GM21515 (cell line): ENCODE data around the gene SULT1E1.

Experiments
- ATAC-seq: cut with Tn5 transposase; IDR thresholded peaks from one replicate; pipeline ENCODE4 v1.9.1; 2021; ENCODE audit not compliant: unreplicated experiment

Gene SULT1E1, protein sequence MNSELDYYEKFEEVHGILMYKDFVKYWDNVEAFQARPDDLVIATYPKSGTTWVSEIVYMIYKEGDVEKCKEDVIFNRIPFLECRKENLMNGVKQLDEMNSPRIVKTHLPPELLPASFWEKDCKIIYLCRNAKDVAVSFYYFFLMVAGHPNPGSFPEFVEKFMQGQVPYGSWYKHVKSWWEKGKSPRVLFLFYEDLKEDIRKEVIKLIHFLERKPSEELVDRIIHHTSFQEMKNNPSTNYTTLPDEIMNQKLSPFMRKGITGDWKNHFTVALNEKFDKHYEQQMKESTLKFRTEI

GRCh38 chr4:69860052-69860451 lies at the start of gene SULT1E1:
SULT1E1 (minus strand) TSS chr4:69860145; CDS start chr4:69857644, 2,501 bp downstream.
- no peak for ATAC-seq

- ATAC-seq = peak; percentile 49
Observed at GRCh38 chr4:69909195-69909594, 49.2 kb upstream of the SULT1E1 start.

DNA sequence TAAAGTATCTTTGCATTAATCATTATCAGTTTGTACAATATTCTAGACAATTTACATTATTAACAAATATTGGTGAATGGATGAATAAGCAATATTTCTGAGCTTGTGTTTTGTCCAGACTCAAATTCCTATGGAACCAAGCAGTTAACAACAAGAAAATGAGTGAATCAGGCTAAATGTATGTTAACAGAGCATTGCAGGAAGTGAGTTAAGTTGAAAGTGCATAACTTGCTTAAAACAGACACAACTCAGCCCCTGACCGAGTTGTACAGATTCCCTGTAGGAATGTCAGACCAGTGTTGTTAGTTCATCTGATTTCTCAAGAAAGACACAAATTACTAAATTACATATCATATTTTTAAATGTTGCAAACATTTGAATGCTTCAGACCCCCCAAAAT lies 47.2 kb upstream of the SULT1E1 start:
- ATAC-seq = no peak

- no peak for ATAC-seq
Observed at GRCh38 chr4:69896530-69897116, 36.7 kb upstream of the SULT1E1 start.

DNA sequence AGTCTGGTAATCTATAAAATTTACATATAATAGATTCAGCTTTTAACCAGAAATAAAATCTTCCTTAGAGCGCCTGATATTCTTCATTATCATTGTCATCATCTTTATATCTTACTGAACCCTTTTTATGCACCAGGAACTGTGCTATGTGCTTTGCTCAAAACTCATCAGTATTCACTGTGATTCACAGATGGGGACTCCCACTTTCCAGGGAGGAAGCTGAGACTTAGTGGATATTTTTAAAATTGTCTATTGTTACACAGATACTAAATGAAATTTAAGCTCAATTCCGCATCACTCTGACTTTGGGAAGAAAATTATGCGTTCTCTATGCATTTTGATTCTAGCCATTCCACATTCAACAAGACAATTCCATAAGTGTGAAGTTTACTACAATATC lies 34.8 kb upstream of the SULT1E1 start:
- no peak for ATAC-seq

DNA sequence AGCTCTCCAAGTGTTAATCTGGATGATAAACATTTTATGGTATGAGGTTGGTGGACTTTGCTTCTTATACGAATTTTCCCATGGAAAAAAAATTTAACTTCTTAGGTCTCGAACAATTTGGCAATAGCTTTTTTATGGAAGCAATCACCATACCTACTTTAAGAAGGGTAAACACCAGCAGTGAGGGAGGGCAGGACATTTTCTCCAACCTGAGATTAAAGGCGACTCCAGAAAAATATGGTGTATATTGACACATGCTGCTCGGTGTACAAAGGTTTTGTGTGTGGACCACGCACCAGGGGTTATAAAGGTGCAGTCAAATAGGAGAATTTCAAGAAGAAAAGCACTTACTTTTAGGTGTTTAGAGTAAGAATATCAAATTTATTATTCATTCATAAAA lies 34.2 kb upstream of the SULT1E1 start:
- ATAC-seq = no peak

DNA sequence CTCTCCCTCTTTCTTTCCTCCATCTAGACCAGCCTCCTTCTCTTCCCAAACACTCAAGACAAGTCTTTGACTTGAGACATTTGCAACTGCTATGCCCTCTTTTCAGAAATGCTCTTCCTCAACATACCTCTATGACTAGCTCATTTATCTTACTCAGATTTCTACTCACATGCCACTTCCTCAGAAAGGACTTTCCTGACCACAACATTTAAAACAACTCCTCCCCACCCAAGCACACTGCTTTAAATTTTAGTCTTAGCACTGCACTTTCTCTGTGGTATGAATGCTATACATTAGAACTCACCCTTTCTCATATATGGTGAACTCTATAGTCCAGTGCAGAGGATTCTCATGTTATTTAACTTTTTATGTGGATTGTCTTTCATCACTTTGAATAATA lies 28.4 kb upstream of the SULT1E1 start:
- no peak for ATAC-seq

- no peak for ATAC-seq
Observed at GRCh38 chr4:69882150-69882549, 22.2 kb upstream of the SULT1E1 start.

DNA sequence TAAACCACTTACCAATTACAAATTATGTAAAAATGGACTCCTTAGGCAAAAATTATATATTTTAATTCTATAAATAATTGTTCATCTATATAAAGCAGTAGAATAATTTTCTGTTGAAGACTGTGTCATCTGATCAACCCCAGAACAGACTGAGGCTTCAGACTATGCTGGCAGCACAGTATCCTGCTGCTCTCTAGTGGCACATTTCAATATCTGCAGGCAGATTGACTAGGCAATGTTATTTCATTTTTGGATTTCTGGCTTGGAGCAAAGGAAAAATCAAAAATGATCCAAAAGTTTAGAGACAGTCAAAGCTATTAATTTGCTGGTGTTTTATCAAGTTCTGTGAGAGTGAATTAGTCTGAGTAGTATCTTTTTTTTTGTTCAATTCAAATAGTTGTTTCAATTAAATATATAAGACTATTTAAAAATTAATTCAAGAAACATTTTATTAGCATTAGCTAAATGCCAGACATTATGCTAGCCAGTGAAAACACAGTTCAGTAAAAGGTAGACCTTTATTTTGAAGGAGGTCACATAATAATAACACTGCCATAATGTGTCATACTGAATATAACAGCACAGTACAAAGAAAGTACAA lies 21.3 kb upstream of the SULT1E1 start:
- peak; percentile 89 for ATAC-seq

DNA sequence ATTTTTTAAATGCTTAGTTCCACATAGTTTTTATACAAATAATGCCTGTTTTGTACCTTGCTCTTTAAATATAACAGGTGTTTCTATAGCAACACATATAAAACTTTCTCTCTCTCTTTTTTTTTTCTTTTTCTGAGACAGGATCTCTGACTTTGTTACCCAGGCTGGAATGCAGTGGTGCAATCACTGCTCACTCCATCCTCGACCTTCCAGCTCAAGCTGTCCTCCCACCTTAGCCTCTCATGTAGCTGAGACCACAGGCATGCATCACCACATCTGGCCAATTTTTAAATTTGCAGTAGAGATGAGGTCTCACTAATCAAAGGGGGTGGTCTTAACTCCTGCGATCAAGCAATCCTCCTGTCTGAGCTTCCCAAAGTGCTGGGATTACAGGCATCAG lies 18.3 kb upstream of the SULT1E1 start:
- no peak for ATAC-seq

DNA sequence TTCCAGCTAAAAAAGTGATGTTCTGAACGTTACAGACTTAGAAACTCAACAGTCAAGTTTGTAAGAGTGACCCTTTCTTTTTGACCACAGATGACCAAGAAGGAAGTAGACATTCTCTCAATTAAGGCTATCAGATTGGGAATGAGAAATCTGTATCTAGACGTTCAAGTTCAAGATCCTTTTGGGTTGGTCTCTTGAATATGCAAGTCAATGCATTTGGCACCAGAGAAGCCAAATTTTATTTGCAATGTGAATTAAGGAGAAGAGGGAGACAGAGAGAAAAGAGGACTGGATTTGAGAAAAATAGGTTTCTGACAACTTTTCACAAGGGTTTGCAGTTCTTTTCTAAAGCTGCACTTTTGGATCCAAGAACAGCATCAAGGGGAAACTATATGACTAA lies 17.5 kb upstream of the SULT1E1 start:
- ATAC-seq = no peak

DNA sequence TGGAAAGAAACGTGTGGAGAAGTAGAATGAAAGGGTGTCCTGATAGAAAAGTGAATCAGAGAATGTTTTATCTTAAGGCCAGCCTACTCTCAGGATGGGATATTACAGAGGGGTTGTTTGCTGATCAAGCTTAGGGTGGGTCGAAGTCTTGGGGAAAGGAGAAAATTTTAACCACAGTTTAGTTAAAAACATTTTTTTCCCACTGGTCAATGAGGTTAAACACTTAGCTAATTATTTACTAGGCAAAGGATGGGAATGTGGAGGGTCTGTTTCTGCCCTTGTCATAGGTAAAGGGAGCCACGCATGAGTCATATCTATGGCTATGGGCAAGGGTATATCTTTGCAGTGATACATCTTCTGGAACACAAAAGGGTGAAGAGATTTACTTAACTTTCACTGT lies 16.1 kb upstream of the SULT1E1 start:
- ATAC-seq = no peak

- no peak for ATAC-seq
Observed at GRCh38 chr4:69875576-69875975, 15.6 kb upstream of the SULT1E1 start.

DNA sequence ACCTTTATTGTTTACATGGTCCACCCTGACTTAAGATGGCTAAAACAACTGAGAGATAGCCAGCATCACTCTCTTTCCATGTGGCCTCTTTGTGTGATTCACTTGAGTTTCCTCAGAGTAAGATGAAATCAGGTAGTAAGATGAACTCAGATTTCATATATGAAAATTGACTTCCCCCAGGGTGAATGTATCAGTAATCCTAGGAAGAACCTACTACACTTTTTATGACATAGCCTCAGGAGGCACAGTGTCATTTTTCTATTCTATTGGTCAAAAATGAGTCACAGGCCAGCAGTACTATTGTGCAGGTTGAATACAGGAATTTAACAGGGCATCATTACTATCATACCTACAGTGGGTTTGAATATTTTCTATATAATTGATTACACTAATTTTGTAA lies 14.6 kb upstream of the SULT1E1 start:
- no peak for ATAC-seq

DNA sequence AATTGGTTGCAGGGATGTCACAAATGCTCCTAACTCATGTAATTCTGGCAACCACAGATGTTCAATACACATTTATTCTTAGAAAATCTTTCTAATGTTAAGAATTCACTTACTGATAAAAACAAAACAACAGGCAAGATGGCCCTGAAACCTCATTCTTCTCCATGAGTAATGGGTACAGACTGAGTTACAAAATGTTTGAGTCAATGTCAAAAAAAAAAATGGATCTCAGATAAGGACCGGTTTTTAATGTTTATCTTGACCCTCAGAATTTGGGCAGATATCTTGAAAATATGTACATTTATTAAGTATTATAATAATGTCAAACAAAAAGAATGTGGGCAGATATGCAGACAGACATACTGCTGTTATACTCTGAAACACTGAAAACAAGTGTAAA lies 1.8 kb upstream of the SULT1E1 start:
- no peak for ATAC-seq

GRCh38 chr4:69860521-69861298 lies 765 bp upstream of the SULT1E1 start:
- no peak for ATAC-seq

DNA sequence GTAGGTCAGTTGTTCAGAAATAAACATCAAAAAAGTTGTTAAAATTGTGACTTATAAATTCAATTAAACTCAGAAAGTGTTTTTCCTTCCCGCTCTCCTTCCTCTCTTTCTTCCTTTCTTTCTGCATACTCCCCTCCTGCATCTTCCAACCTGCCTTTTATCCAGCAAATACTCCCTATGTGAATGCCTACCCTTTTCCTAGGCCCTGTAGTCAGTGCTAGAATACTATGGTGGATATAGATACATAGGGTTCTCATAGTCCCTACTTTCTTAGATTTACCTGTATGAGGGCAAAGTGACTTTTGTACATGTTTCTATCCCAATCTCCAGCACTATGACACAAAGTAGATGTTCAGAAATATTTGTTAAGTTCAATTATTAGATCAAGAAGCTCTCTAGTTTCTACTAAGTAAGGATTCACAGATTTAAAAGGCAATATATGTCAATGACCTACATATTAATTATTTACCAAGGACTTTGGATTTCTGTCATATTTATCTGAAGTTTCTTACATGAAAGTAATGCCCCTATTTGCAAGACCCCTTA lies 732 bp downstream of the SULT1E1 start:
- ATAC-seq = no peak

- no peak for ATAC-seq
Observed at GRCh38 chr4:69858690-69859089, 1.3 kb downstream of the SULT1E1 start.

GRCh38 chr4:69855822-69856221 lies 4.1 kb downstream of the SULT1E1 start:
- ATAC-seq = no peak

DNA sequence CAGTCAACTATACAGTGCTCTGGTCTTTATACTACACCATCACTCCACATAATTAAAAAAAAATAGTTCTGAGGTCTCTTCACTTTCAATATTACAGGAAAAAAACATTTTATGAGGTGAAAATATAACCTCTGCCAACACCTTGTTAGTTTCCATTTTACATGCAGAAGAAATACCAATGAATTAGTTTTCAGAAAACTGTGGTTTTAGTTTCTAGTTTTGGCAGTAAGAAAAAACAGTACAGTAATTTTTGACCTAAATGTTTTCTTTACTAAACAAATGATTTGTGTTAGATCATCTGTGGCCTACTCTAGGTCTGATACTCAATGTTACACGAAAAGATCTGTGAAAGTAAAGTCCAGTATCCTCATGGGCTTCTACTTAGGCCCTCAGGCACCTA lies 10.0 kb downstream of the SULT1E1 start:
- peak; percentile 87 for ATAC-seq

GRCh38 chr4:69849297-69849696 lies 10.6 kb downstream of the SULT1E1 start:
- no peak for ATAC-seq
